NCI-H1417 (cell line): ENCODE measurements around the gene DIRAS1.
A peak's percentile ranks its signal among the peaks of the same experiment; 100 is the strongest.
"Not testable (repeated sequence)": the region's sequence is repeated elsewhere in the genome, so short reads cannot be mapped to it uniquely, and the experiment has no call there.

ENCODE experiments used
- DNase-seq, 3 experiments: peaks; one replicate each; lab custom pipeline; 2025; lab: John Stamatoyannopoulos, UW

Gene DIRAS1

GRCh38 chr19:2726904-2727639 is 5.9 kb upstream of the DIRAS1 start:
- DNase-seq: peak in 2 of 3 experiments; percentile 31 to 48

GRCh38 chr19:2726160-2726855 is 5.1 kb upstream of the DIRAS1 start:
- DNase-seq: no peak

GRCh38 chr19:2724148-2724557 is 3.0 kb upstream of the DIRAS1 start:
- no peak for DNase-seq

GRCh38 chr19:2723747-2724146 is 2.6 kb upstream of the DIRAS1 start:
- no peak for DNase-seq

GRCh38 chr19:2723345-2723715 is 2.2 kb upstream of the DIRAS1 start:
- no peak for DNase-seq

- DNase-seq: no peak
Measured at GRCh38 chr19:2722541-2723344, 1.6 kb upstream of the DIRAS1 start.

GRCh38 chr19:2721570-2722540 is 683 bp upstream of the DIRAS1 start:
- peak in 2 of 3 experiments; percentile 31 to 33 for DNase-seq

GRCh38 chr19:2719920-2720776 is 1.0 kb downstream of the DIRAS1 start:
- no peak for DNase-seq

GRCh38 chr19:2719232-2719735 is 1.9 kb downstream of the DIRAS1 start:
- DNase-seq: no peak

GRCh38 chr19:2717638-2718541 is 3.3 kb downstream of the DIRAS1 start:
- no peak for DNase-seq

- no peak for DNase-seq
Measured at GRCh38 chr19:2716722-2717637, 4.2 kb downstream of the DIRAS1 start.

GRCh38 chr19:2716275-2716650 is 4.9 kb downstream of the DIRAS1 start:
- DNase-seq: no peak

GRCh38 chr19:2715470-2716274 is 5.5 kb downstream of the DIRAS1 start:
- DNase-seq: no peak

GRCh38 chr19:2714531-2715269 is 6.5 kb downstream of the DIRAS1 start:
- no peak for DNase-seq

- DNase-seq: not testable (repeated sequence)
Measured at GRCh38 chr19:2714102-2714501, 7.1 kb downstream of the DIRAS1 start.

- not testable (repeated sequence) for DNase-seq
Measured at GRCh38 chr19:2713170-2713569, 8.0 kb downstream of the DIRAS1 start.

GRCh38 chr19:2711875-2712205 is 9.3 kb downstream of the DIRAS1 start:
- no peak for DNase-seq
